Panc1 (cell line): ENCODE results near the gene CHST9. TPM values are rescaled to one million over a fixed set of nuclear protein-coding genes. Genes with fewer than 3 reads are reported as not detected.

Experiments used
- ATAC-seq: fragments of 200-7000 bp; cut with Tn5 transposase; 2 replicates; pipeline ENCODE4 v1.9.1; 2020; ENCODE audit warnings: mild to moderate bottlenecking, moderate library complexity
- BruUV-seq: library from RNA; stranded (reverse); fragments of 400-500 nt; replicated peaks from 2 replicates; lab custom pipeline; 2021; lab: Mats Ljungman, UMichigan
- CTCF ChIA-PET: fragments of 300-600 bp; sonication (Branson Sonifier 250); formaldehyde crosslinking; loops from one replicate; lab custom pipeline; 2022; ENCODE audit warnings: antibody characterized with exemption; lab: Charles Lee
- POLR2A ChIA-PET: fragments of 300-600 bp; sonication (Branson Sonifier 250); formaldehyde crosslinking; loops from one replicate; lab custom pipeline; 2022; ENCODE audit warnings: antibody characterized with exemption; lab: Charles Lee
- DNase-seq: peaks from one replicate; pipeline ENCODE4 v3.0.0-alpha.2; 2010; ENCODE audit warnings: low read depth, low spot score
- H3K27ac ChIP-seq: 2 replicates; pipeline ENCODE4 v1.5.1; 2011; ENCODE audit warnings: mild to moderate bottlenecking, low read length, inconsistent platforms
- H3K27me3 ChIP-seq: fragments of 200-500 bp; sonication (Bioruptor generic); 2 replicates; pipeline ENCODE4 v1.6.0; 2014; ENCODE audit warnings: low read length, inconsistent platforms; ENCODE audit not compliant: control insufficient read depth, insufficient read depth
- H3K36me3 ChIP-seq: fragments of 200-500 bp; sonication (Bioruptor generic); 2 replicates; pipeline ENCODE4 v1.5.1; 2014; ENCODE audit warnings: inconsistent platforms, mild to moderate bottlenecking, low read length, moderate library complexity; ENCODE audit not compliant: control insufficient read depth, insufficient read depth
- H3K4me1 ChIP-seq: 2 replicates; pipeline ENCODE4 v1.5.1; 2011; ENCODE audit warnings: inconsistent platforms, mild to moderate bottlenecking, low read length, moderate library complexity; ENCODE audit not compliant: control insufficient read depth, insufficient read depth
- H3K4me3 ChIP-seq, 2 experiments: 2 replicates each; pipeline ENCODE4 v1.5.1; 2011 to 2012; ENCODE audit warnings: low read depth in 2 of 2, low read length in 2 of 2, mild to moderate bottlenecking in 2 of 2, inconsistent platforms in 1 of 2, moderate library complexity in 1 of 2
- H3K9me3 ChIP-seq: fragments of 200-500 bp; sonication (Bioruptor generic); 2 replicates; pipeline ENCODE4 v1.5.1; 2014; ENCODE audit warnings: low read depth, mild to moderate bottlenecking, inconsistent platforms, low read length, moderate library complexity; ENCODE audit not compliant: control insufficient read depth, insufficient read depth
- POLR2AphosphoS5 ChIP-seq: IDR thresholded peaks from 2 replicates; pipeline ENCODE4 v1.6.1; 2012; ENCODE audit warnings: mild to moderate bottlenecking, low read depth, low read length, moderate library complexity
- SIN3A ChIP-seq: IDR thresholded peaks from 2 replicates; pipeline ENCODE4 v1.6.1; 2012; ENCODE audit warnings: low read depth, mild to moderate bottlenecking, low read length, moderate library complexity, borderline replicate concordance; ENCODE audit not compliant: insufficient read depth
- TCF7L2 ChIP-seq: IDR thresholded peaks from 2 replicates; pipeline ENCODE4 v1.6.1; 2011; ENCODE audit warnings: mild to moderate bottlenecking, low read depth, low read length, inconsistent platforms
- in situ Hi-C: cut with HindIII; loops from 2 replicates; pipeline ENCODE4 v1.10.0; 2016; ENCODE audit warnings: low sequenced_read_pairs, low pct_unique_long_range_greater_than_20kb
- intact Hi-C: fragments of 100-400 bp; cut with micrococcal nuclease; formaldehyde crosslinking; loops from one replicate; pipeline ENCODE4 v1.10.0; 2022; ENCODE audit not compliant: unreplicated experiment
- total RNA-seq: library from RNA; stranded (reverse); gene quantifications from one replicate; pipeline ENCODE4 v1.2.1, GENCODE V29; 2021; ENCODE audit not compliant: unreplicated experiment
- TF ChIP-seq, protein P1 (sequence below): fragments of 450-650 bp; IDR thresholded peaks from 2 replicates; pipeline ENCODE4 v1.5.1; 2017; ENCODE audit warnings: mild to moderate bottlenecking
- TF ChIP-seq, protein P2 (sequence below), 2 experiments: IDR thresholded peaks; 2 replicates each; pipeline ENCODE4 v1.6.1; 2011 to 2012; ENCODE audit warnings: low read depth in 2 of 2, control low read depth in 1 of 2, low read length in 1 of 2, mild to moderate bottlenecking in 1 of 2, moderate library complexity in 1 of 2; ENCODE audit not compliant: insufficient read depth in 1 of 2

CHST9 gene
- total RNA-seq, 1 experiment from 2014 or later: 0.05 TPM

DNA sequence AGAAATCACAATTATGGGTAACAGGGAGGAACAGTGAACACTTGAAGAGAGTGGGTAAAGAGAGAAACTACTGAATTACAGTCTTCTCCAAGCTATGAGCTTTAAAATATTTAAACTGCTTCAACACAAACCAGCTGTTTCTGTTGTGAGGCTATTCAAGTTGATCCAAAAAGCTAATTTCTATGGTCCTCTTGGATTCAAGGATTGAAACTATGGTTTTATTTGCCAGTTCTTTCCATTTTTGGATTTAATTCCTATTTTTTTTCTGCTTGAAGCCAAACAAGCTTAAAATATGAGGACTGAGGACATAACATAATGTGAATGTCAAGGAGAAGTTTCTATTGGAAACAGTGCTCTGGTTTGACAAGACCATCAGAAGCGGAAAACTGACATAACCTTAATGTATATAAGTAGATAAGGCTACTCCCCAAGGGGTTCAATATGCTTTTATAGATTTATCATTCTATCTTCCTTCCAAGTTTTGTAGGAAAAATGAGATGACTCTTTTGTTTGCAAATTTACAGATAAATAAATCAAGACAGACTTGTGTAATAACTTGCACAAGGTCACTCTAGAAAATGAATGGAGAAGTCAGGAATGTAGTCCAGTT lies 258.9 kb downstream of the CHST9 start:
- no peak for TF ChIP-seq POLR2AphosphoS5
- TF ChIP-seq, protein P1, sequence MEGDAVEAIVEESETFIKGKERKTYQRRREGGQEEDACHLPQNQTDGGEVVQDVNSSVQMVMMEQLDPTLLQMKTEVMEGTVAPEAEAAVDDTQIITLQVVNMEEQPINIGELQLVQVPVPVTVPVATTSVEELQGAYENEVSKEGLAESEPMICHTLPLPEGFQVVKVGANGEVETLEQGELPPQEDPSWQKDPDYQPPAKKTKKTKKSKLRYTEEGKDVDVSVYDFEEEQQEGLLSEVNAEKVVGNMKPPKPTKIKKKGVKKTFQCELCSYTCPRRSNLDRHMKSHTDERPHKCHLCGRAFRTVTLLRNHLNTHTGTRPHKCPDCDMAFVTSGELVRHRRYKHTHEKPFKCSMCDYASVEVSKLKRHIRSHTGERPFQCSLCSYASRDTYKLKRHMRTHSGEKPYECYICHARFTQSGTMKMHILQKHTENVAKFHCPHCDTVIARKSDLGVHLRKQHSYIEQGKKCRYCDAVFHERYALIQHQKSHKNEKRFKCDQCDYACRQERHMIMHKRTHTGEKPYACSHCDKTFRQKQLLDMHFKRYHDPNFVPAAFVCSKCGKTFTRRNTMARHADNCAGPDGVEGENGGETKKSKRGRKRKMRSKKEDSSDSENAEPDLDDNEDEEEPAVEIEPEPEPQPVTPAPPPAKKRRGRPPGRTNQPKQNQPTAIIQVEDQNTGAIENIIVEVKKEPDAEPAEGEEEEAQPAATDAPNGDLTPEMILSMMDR: no peak
- TF ChIP-seq, protein P2, sequence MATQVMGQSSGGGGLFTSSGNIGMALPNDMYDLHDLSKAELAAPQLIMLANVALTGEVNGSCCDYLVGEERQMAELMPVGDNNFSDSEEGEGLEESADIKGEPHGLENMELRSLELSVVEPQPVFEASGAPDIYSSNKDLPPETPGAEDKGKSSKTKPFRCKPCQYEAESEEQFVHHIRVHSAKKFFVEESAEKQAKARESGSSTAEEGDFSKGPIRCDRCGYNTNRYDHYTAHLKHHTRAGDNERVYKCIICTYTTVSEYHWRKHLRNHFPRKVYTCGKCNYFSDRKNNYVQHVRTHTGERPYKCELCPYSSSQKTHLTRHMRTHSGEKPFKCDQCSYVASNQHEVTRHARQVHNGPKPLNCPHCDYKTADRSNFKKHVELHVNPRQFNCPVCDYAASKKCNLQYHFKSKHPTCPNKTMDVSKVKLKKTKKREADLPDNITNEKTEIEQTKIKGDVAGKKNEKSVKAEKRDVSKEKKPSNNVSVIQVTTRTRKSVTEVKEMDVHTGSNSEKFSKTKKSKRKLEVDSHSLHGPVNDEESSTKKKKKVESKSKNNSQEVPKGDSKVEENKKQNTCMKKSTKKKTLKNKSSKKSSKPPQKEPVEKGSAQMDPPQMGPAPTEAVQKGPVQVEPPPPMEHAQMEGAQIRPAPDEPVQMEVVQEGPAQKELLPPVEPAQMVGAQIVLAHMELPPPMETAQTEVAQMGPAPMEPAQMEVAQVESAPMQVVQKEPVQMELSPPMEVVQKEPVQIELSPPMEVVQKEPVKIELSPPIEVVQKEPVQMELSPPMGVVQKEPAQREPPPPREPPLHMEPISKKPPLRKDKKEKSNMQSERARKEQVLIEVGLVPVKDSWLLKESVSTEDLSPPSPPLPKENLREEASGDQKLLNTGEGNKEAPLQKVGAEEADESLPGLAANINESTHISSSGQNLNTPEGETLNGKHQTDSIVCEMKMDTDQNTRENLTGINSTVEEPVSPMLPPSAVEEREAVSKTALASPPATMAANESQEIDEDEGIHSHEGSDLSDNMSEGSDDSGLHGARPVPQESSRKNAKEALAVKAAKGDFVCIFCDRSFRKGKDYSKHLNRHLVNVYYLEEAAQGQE (IDR thresholded peaks at IDR 0.05; ENCODE audit: insufficient read depth in 1 of 2, low read depth in 2 of 2, low read length in 1 of 2): no peak
- H3K27ac ChIP-seq: no peak overlapping the region
- POLR2A ChIA-PET: no interaction called here
- no peaks in the 10 kb centered on the region; the same call in 1 of the 2 replicates for H3K27me3 ChIP-seq
- H3K4me3 ChIP-seq: no peak overlapping the region
- DNase-seq: no peak
- no TSS peak for BruUV-seq
- no peaks in the 10 kb centered on the region for H3K4me1 ChIP-seq
- H3K9me3 ChIP-seq: no peaks in the 10 kb centered on the region
- ATAC-seq: no peak
- CTCF ChIA-PET: no interaction called here
- in situ Hi-C loops (no loop called here), intact Hi-C loops (no loop called here)
- no peaks in the 10 kb centered on the region for H3K36me3 ChIP-seq

DNA sequence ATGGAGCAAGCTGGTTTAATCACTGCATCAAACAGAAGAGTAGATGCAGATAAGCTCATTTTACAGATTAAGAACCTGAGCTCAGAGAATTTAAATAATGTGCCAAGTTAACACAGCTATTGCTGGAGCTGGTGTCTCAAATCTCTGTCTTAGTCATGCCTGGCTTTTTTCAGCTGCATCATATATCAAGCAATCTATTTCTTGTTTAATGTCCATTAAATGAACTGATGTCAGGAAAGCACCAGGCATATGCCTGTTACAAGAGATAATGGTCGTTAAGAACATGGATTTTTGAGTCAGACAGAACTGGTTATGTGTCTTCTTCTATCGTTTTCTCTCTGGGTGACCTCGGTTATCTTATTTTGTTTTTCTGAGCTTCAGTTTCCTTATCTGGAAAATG lies 259.8 kb downstream of the CHST9 start:
- ATAC-seq (no peak), DNase-seq (no peak)
- BruUV-seq: no TSS peak
- CTCF ChIA-PET: no interaction called here
- in situ Hi-C loops (no loop called here), intact Hi-C loops (no loop called here)
- Histone ChIP-seq H3K4me3 (no peak overlapping the region), H3K9me3 (no peaks in the 10 kb centered on the region), H3K36me3 (no peaks in the 10 kb centered on the region), H3K27me3 (no peaks in the 10 kb centered on the region; the same call in 1 of the 2 replicates), H3K27ac (no peak overlapping the region), H3K4me1 (no peaks in the 10 kb centered on the region)
- TF ChIP-seq, protein P1: no peak
- no peak for TF ChIP-seq TCF7L2
- POLR2A ChIA-PET: no interaction called here

DNA sequence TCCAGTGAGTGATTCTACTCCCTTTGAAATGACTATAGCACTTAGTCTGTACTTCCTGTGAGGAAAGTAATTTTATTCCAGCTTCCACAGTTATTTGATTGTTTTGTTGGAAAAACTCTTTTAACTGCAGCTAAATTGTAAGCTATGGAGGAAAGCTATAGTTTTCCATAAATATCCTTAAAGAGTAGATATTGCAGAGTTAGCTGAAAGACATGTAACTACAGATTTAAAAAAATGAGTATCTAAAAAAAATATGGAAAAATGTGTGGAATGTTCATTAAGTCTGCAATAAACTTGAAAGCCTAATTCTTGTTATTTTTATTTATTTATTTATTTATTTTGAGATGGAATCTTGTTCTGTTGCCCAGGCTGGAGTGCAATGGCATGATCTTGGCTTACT lies 262.8 kb downstream of the CHST9 start:
- no peak overlapping the region for H3K4me3 ChIP-seq
- ChIA-PET POLR2A (no interaction called here), CTCF (no interaction called here)
- H3K36me3 ChIP-seq: no peaks in the 10 kb centered on the region
- ATAC-seq (no peak), DNase-seq (no peak)
- no peaks in the 10 kb centered on the region; the same call in none of the 2 replicates for H3K27me3 ChIP-seq
- no TSS peak for BruUV-seq
- in situ Hi-C loops: no loop called here
- H3K9me3 ChIP-seq: no peaks in the 10 kb centered on the region
- TF ChIP-seq, protein P2 (IDR thresholded peaks at IDR 0.05; ENCODE audit: insufficient read depth in 1 of 2, low read depth in 2 of 2, low read length in 1 of 2): no peak
- TF ChIP-seq, protein P1: no peak
- TF ChIP-seq POLR2AphosphoS5 (no peak), SIN3A (no peak), TCF7L2 (no peak)
- H3K27ac ChIP-seq: no peak overlapping the region
- intact Hi-C loops: no loop called here
- no peaks in the 10 kb centered on the region for H3K4me1 ChIP-seq
